HG03064 (cell line): ENCODE measurements around the gene OASL.

Source experiments
- ATAC-seq: cut with Tn5 transposase; IDR thresholded peaks from one replicate; pipeline ENCODE4 v1.9.1; 2021; ENCODE audit warnings: low read depth; ENCODE audit not compliant: unreplicated experiment

OASL gene

GRCh38 chr12:120970310-120970709 is 68.7 kb downstream of the OASL start:
- ATAC-seq = no peak
